ENCODE data around the gene ZBTB7B.
A peak's percentile ranks its signal among the peaks of the same experiment; 100 is the strongest.

Gene ZBTB7B

DNA sequence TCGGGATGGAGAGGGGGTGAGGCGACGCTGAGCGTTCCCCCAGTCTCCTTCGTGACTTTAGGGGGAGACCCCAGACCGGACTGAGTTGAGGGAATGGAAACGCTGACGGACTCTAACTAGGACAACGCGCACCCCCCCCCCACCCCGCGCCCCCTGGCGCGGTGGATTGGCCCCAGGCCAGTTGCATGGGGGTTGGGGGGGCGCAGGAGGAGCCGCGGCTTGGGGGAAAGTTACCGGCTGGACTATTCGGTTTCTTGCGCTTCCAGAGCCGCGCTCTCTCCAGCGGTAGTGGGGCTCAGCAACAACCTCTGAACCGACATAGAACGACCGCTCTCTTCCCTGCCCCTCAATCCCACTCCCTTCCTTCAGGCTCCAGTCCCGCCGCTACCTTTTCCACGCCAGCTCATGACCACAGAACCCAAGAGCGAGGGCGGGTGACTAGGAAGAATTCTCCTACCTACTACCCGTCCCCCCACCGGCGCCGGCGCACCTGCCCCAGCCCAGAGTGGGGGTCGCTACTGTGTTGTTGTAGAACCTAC lies 694 bp downstream of the ZBTB7B start:
- DNase-seq (ENCODE audit: low read depth in 3 of 3, low spot score in 1 of 3), result no peak

DNA sequence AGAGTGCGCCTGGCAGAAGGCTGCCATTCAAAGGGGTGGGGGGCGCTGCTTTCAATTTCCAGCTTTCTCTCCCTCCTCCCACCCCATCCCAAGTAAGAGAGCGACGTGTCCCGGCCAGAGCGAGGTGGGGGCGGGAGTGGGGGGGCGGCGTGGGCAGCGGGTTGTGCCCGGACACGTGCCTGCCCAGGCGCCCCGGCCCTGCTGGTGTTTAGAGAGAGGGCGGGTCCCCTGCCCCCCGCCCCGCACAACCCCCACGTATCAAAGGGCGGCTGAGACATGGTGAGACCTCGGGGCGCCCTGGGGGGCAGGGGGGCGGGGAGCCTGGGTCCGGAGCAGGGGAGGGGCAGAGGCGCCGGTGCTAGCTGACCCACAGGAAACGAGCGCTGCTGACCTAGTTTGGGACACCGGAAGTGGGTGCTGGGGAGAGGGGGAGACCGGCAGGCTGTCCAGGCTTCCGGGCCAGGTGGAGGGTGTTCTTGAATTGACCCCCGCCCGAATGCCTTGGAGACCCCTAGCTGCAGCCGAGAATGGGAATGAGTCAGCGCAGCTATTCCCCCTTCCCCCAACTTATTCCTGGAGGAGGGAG lies 1.3 kb downstream of the ZBTB7B start:
- no peak for DNase-seq (ENCODE audit: low read depth in 3 of 3, low spot score in 1 of 3)

DNA sequence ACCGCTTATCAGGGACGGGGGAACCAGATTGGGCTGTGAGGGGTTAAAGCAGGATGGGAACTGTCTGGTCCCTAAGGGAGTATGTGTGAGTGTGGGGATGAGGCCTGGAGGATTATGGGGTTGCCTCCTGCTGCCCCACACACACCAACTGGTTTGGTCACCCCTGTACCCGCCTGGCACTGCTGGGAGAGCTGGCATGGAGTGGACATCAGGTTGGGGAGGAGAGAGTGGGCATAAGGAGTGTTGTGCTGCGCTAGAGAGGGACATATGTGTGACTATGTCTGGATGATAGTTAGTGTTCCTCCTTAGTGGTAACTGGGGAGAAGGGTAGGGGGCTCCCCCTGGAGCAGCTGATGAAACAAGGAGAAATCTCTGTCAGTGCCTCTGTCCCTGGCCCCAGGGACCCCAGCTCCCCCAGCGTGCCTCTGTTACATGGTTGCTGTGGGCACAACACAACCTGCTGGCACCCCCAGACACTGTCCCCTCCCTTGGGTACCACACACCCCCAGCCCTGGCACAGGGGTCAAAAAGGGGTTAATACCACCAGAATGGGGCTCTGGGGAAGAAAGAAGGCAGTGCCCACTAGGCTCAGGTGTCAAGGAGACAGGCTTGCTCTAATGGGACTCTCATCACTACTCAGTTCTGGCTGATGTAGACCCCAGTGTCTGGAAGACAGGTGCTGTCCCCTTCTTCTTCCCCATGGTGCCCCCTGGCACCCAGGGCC lies 1.9 kb downstream of the ZBTB7B start:
- no peak for DNase-seq (ENCODE audit: low read depth in 3 of 3, low spot score in 1 of 3)

DNA sequence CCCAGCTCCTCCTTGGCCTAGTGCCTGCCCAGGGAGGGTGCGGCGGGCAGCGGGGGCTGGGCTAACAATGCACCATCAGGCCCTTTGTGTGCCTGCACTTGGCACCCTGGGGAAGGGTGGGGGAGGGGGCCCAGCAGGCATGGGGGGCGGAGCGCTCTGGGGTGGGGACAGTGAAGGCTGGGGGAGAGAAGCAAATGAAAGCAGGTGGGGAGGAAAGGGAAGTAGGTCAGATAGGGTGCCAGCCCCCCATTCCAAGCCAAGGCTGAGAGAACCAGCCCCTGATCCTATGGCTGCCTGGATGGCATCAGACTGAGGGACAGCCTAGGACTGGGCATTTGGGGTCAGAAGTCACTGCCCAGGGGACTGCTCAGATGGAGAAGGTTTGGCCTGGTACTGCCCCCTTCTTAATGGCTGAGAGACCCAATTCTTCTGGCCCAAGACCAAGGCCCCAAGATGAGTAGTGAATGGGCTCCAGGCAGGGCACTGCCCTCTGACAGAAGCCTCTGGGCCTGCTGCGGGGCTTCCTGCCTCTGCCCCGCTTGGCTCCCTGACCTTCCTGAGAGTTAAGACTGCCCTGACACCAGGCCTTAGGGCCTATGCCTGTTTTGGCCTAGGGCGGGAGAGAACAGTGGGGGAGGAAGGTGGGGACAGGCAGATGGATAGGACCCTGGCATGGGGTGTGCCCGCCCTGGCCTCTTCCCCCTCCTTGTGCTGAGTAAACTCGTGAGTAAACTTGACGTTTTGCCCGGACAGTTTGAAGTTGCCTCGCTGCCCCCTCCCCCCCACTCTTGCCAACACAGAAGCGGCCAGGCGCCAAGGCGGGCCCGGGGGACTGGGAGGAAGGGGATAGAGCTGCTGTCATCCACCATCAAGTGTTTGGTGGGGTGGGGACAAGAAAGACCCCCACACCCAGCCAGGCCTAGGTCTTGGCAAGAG lies 2.7 kb downstream of the ZBTB7B start:
- DNase-seq (ENCODE audit: low read depth in 3 of 3, low spot score in 1 of 3), result no peak

DNA sequence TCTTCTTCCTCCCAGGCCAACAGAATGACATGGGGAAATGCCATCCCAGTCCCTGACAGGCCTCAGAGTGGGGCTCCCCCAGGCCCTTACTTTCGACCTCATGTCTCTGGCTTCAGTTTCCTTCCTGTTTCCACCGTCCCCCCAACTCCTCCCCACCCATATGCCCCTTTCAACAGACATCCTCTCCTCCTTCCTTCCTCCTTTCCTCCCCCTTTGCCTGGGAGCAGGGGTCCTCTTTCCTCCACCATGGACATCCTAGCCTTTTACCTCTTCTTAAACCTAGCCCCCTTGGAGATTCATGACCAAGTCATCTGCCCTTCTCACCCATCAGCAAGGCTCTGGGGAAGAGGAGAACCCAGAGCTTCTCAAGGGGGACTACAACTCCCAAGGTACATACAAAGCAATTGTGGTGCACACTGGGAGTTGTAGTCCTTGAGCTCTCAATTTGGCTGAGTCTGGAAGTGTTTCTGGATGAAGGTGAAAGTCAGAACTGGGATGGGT lies 4.0 kb downstream of the ZBTB7B start:
- DNase-seq (ENCODE audit: low read depth in 3 of 3, low spot score in 1 of 3), result no peak

DNA sequence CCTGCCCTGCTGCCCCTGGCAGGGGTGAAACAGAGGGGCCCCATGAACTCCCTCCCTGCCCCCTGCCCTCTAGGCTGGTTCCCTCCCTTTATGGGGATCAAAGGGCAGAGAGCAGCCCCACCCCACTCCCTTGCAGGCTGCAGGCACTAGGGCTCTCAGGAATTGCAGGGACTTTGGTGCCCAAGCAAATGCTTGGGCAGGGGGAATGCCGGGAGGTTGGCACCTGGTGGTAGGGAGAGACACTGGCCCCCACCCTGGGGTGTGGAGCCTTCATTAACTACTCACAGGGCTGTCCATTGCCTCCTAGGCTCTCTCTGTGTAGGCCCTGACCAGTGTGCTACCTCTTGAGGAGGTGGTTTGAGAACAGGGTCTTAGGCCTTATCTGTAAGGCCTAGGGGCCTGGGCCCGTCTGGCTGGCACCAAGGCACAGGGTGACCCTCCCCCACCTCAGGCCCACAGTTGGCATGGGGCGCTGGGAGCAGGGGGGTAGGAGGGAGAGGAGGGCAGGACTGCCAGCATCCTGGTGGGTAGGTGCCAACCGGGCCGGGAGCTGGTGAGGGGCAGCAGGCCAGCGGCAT lies 4.7 kb downstream of the ZBTB7B start:
- no peak for DNase-seq (ENCODE audit: low read depth in 3 of 3, low spot score in 1 of 3)

DNA sequence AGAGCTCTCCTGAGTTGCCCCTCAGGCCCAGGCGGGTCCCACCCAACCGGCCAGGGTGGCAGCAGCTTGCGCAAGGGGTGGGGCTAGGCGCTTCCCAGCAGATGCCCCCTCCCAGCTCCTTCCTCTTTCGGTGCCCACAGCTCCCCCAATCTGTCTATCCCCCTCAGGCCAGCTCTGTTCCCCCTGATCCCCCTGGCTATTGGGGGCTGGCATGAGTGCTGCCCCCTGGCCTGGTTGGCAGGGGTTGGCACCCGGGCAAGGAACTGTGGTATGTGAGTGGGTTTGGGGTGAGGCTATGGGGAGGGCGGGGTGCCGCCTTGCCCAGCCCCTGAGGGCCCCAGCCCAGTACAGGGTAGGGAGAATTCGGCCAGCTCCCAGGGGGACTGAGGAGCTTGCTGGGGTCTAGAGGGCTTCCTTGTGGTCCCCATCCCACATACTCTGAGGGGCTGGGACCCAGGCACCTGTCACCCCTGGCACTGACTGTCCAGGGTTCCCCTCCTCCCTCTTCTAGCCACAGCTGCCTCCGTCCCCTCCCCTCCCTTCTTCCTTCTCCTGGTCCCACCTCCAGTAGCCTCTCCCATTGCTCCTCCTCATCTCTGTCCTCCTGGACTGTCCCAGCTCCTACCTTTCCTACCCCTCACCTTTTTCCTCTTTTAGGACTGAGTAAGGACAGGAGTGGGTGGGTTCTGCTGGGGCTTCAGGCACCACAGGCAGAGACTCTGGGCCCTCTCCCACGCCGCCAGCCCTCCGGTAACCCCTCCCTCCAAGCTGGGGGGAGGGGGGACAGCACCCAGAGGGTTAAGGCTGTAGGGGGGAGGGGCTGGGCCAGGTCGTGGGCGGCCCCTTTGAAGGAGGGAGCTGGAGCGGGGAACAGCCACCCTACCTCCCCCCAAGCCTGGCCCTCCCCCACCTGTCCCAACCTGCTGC lies 5.7 kb downstream of the ZBTB7B start:
- peak in 1 of 3 donors; percentile 57 for DNase-seq (ENCODE audit: low read depth in 3 of 3, low spot score in 1 of 3)

DNA sequence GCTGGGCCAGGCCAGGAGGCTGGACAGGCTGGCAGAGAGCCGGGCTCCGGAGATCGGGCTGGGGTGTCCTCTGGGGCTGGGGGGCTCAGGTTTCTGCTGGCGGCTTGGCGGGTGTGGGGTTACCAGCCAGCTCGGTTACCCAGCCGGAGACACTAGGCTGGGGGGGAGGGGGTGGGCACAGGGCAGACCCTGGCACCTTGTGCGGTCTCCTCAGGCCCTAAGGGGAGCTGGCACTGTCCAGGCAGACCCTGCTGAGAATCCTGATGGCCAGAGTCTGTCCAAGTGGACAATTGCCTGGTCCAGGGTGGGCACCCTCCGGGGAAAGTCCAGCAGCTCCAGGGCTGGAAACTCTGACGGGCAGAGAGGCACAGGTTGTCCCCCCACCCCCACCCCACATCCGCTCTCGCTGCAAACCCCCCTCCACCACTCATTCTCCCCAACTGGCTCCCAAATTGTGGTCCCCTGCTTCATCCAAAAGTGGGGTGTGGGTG lies 6.7 kb downstream of the ZBTB7B start:
- no peak for DNase-seq (ENCODE audit: low read depth in 3 of 3, low spot score in 1 of 3)

DNA sequence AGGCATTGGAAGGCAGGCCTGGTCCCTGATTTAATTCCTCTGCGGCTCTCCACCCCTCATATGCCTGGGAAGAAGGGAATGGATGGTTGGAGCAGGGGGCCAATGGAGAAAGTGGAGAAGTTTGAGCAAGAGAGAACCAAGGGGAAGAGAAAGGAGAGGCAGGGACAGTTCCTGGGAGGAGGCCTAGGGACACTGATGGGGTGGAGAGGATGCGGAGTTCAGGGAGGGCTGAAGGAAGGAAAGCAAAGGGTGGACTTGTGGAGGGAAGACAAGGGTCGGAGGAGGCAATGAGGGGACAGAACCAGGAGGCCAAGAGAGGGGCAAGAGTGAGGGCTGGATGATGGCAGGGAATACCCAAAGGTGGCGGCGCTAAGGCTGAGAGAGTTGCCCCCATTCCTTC lies 7.1 kb downstream of the ZBTB7B start:
- DNase-seq (ENCODE audit: low read depth in 3 of 3, low spot score in 1 of 3), result no peak

DNA sequence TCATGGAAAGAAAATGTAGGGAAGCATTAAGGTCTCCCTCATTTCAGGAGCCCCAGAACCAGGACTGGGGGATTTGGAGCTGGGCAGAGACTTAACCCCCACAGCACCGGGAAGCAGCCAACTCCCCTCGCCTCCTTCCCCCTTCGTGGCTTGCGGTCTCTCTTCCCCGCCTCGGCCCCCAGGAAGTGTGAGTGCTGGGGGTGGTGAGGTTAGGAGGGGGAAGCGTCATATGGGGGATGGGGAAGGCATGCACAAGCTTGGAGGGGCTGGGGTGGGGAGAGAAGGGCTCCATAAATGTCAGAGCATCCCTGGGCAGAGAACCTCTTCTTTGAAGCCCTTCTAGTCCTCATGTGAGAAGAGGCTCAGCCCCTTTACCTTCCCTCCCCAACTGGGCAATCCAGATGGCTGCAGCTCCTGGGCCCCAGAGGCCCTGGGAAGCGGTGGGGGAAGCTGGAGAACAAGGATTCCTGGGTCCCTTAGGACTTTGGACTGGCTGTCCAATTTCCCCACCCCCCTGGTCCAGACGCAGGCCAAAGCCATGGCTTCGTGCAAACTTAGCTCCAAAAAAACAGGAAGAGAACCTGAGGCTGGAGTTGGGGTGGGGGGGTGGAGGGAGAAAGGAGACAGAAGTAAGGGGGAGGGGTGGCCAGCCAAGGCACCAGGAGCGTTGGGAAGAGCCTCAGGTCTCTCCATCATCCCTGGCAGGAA lies 7.8 kb downstream of the ZBTB7B start:
- no peak for DNase-seq (ENCODE audit: low read depth in 3 of 3, low spot score in 1 of 3)

DNA sequence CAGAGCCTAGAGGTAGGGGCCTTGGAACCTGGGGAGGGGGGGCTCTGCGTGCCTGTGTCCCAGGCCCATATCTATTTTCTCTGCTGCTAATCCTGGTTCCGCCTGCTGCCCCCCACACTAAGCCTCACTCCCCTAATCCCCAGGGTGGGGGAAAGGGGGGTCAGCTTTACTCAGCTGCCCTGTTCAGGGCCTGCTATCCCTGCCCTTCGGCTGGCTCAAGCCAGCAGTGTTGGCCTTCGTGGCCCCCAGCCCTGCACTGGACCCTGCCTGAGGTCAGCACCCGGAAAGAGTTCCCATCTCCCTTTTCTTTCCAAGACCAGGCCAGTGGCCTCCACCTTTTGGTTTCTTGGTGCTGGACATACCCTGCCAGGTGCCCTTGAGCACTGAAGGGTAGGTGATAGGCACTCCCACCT lies 8.4 kb downstream of the ZBTB7B start:
- no peak for DNase-seq (ENCODE audit: low read depth in 3 of 3, low spot score in 1 of 3)

DNA sequence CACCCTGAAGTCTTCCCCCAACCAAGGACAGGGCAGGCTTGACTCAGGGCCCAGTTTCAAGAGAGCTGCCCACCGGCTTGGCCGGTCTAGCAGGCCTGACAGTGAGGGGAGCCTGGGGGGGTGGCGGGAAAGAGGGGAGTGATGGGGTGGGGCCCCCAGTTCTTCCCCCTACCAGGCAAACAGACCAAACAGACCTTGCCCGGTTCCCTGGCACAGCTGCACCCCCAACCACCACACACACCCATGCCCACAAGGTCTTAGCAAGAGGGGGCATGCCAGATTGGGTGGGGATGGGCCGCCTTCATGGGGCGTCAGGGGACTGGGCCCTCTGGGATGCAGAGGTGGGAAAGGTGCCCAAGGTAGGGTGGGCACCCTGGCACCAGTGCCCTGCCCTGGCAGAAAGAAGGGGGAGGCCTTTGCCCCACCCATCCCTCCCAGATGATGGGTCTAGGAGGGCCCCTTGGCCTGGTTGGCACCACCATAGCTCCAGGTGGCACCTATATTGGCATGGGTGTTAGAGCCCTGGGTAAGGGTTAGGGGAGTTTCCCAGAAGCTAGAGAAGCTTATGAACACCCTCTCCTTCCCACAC lies 8.9 kb downstream of the ZBTB7B start:
- DNase-seq (ENCODE audit: low read depth in 3 of 3, low spot score in 1 of 3), result no peak

DNA sequence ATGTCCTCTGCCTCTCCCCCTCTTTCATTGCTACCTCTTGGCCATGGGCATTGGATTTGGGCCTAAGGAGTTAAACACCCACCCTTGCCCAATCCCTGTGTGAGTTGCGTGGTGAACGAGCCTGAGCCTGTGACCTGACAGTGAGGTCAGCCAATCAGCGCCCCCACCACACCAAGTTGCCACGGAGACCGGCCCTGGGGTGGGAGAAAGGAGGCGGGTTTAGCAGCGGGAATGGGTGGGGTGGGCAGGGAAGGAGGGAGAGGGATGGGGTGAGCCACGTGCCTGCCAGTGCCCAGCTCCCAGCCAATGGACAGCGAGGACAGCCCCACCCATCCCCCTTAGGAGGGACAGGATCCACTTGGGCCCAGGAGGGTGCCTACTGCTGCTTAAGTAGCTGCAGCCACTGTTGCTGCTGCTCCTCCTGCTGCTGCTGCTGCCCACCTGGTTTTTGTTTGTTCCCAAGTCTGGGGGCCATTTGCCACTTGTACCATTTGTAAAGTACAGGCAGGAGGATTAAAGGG lies 9.5 kb downstream of the ZBTB7B start:
- DNase-seq (ENCODE audit: low read depth in 3 of 3, low spot score in 1 of 3), result no peak

DNA sequence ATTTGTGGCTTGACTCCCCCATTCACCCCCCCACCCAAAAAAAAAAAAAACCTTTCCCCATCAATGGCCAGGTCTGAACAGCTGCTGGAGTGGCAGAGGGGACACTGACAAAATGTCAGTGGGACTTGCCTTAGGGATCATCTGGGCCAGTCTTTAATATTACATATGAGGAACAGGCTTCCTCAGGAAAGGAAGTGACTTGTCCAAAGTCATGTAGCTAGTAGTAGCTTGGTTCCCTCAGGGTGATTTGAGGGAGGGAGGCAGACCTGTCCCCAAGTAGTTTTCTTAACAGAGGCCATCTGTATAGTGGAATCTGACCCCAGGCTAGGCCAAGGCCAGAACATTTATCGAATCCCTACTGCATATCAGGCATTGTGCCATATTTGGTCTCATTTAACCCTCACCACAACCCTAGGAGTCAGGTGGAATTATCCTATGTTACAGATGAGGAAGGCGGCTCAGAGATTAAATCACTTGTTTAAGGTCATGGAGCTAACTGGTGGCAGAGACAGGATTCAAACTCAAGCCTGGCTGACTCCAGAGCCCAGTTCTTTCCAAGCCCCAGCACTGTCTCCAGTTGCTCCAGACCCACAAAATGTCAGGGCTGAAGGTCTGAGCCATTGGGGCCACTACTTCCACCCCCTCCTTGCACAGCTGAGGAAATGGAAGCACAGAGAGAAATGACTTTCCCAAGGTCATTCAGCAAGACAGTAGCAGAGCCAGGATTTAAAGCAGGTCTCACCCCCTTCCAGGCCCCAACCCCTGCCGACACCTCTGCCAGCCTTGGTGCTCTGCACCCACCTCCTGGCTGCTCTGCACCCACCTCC lies 10.4 kb downstream of the ZBTB7B start:
- DNase-seq (ENCODE audit: low read depth in 3 of 3, low spot score in 1 of 3), result no peak

DNA sequence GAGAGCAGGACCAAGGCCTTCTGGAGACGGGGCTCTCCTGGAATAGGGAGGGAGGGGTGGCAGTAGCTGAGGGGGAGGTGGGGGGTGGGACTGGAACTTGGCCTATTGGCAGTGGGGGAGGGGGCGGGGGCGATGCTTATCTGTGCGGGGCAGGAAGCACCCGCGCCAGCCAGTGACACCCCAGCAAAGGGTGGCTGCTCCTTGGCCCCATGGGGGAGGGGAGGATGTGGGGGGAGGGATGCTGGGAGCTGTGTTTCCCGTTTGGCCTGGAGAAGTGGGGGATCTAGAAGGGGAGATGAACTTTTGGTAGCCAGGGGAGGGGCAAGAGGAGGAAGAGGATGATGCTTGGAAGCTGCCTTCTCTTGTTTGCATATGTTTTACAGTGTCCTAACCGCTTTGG lies 11.0 kb downstream of the ZBTB7B start:
- DNase-seq (ENCODE audit: low read depth in 3 of 3, low spot score in 1 of 3), result no peak

DNA sequence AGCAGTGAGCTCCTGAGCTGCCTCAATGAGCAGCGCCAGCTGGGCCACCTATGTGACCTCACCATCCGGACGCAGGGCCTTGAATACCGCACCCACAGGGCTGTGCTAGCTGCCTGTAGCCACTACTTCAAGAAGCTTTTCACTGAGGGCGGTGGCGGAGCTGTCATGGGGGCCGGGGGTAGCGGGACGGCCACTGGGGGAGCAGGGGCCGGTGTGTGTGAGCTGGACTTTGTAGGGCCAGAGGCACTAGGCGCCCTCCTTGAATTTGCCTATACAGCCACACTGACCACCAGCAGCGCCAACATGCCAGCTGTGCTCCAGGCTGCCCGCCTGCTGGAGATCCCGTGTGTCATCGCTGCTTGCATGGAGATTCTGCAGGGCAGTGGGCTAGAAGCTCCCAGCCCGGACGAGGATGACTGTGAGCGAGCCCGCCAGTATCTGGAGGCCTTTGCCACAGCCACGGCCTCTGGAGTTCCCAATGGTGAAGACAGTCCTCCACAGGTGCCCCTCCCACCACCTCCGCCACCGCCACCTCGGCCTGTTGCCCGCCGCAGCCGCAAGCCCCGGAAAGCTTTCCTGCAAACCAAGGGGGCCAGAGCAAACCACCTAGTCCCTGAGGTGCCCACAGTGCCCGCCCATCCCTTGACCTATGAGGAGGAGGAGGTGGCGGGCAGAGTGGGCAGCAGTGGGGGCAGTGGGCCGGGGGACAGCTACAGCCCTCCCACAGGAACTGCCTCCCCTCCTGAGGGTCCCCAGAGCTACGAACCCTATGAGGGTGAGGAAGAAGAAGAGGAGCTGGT lies 12.3 kb downstream of the ZBTB7B start:
- no peak for DNase-seq (ENCODE audit: low read depth in 3 of 3, low spot score in 1 of 3)

All from stimulated activated CD4-positive, alpha-beta T cell treated with anti-CD3 and anti-CD28 coated beads, TNF-alpha, amount 100 ng/mL, for 1 hour (primary cell).